Fibroblast of skin of right biceps (primary cell): Measurements from ENCODE around the gene IFITM1.
A peak's percentile ranks its signal among the peaks of the same experiment; 100 is the strongest.
"Not testable (repeated sequence)": the region's sequence is repeated elsewhere in the genome, so short reads cannot be mapped to it uniquely, and the experiment has no call there.

Experiments used
- DNase-seq: peaks from one replicate; pipeline ENCODE4 v3.0.0-alpha.2; 2013

IFITM1 gene

GRCh38 chr11:313787-314553, at the start of gene IFITM1:
TSS of gene IFITM1 (plus strand) at chr11:314040. CDS start at chr11:314171, 131 bp downstream.
- DNase-seq: peak; percentile 79

- DNase-seq: no peak
These were observed 47.0 kb upstream of the IFITM1 start for GRCh38 chr11:266676-267439.

- no peak for DNase-seq
These were observed 46.3 kb upstream of the IFITM1 start for GRCh38 chr11:267491-267994.

- DNase-seq: not testable (repeated sequence)
These were observed 45.1 kb upstream of the IFITM1 start for GRCh38 chr11:268716-269145.

- no peak for DNase-seq
These were observed 44.5 kb upstream of the IFITM1 start for GRCh38 chr11:269146-269890.

- DNase-seq: no peak
These were observed 43.2 kb upstream of the IFITM1 start for GRCh38 chr11:270451-271318.

- no peak for DNase-seq
These were observed 42.5 kb upstream of the IFITM1 start for GRCh38 chr11:271319-271715.

GRCh38 chr11:272195-272930, 41.5 kb upstream of the IFITM1 start:
- no peak for DNase-seq

GRCh38 chr11:272931-273198, 41.0 kb upstream of the IFITM1 start:
- no peak for DNase-seq

- DNase-seq: no peak
These were observed 37.6 kb upstream of the IFITM1 start for GRCh38 chr11:276219-276618.

GRCh38 chr11:278001-278951, 35.6 kb upstream of the IFITM1 start, which contains the start of gene NLRP6:
TSS of gene NLRP6 (plus strand) at chr11:278407. CDS start at chr11:278570, 163 bp downstream.
- DNase-seq: no peak

GRCh38 chr11:279040-279965, 34.5 kb upstream of the IFITM1 start:
- DNase-seq: no peak

GRCh38 chr11:279966-280705, 33.7 kb upstream of the IFITM1 start:
- DNase-seq: no peak

- no peak for DNase-seq
These were observed 32.9 kb upstream of the IFITM1 start for GRCh38 chr11:280706-281485.

GRCh38 chr11:281486-282161, 32.2 kb upstream of the IFITM1 start:
- DNase-seq: no peak

- DNase-seq: no peak
These were observed 31.7 kb upstream of the IFITM1 start for GRCh38 chr11:282171-282570.
